Measurements from ENCODE around the gene CLN6.
"Not testable (repeated sequence)": the region's sequence is repeated elsewhere in the genome, so short reads cannot be mapped to it uniquely, and the experiment has no call there.

CLN6 gene

DNA sequence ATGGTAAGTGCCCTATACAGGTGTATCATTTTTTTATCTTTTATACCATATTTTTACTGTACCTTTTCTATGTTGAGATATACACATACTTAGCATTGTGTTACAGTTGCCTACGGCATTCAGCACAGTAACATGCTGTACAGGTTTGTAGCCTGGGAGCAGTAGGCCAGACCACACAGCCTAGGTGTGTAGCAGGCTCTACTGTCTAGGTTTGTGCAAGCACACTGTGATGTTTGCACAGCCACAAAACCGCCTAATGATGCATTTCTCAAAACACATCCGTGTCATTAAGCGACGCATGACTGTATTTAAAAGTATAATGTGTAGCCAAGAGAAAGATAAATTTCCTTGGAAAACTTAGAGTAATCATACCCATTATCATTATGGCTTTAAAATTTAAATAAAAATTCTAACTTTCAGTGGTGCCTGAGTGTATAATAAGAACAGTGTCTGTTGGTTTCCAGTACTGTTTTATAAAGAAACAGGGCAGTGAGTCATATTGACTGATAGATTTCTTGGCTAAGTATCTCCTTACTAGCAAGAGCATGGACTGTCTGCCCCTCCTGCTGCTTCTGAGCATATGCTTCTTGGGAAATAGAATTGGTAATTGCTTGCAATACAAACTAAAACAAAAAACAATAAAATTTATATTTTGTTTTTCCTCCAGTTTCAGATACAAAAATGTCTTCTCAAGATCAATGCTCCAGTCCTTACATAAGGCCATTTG is 42.7 kb downstream of the CLN6 start:
- DNase-seq: peak; percentile 49

DNA sequence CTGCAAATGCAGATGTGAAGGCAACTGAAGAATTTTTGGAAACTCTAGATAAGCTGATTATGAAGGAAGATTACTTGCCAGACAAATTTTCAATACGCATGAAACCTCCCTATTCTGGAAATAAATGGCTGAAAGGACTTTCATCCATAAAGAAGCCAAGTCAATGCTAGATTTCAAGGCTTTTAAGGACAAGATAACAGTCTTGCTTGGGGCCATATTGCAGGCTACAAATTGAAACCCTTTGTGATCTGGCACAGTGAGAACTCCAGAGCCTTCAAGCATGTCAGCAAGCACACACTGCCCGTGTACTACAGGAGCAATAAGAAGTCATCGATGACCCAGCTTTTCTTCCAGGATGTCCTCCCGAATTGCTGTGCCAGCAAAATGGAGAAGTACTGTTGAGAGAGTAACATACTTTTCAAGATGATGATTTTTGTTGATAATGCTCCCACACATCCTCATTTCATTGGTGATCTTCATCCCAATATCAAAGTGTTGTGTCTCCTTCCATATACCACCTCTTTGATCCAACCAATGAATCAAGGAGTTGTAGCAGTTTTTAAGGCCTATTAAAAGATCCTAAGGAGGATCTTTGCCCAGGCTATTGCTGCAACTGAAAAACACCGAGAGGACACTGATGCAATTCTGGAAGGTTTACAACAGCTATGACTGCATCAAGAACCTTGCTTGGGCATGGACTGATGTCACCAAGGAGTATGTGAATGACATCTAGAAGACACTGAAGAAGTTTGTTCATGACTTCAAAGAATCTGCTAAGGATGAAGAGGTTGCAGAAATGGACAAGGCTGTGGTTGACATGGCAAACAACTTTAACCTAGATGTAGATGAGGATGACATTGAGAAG is 44.7 kb downstream of the CLN6 start:
- no peak for DNase-seq

DNA sequence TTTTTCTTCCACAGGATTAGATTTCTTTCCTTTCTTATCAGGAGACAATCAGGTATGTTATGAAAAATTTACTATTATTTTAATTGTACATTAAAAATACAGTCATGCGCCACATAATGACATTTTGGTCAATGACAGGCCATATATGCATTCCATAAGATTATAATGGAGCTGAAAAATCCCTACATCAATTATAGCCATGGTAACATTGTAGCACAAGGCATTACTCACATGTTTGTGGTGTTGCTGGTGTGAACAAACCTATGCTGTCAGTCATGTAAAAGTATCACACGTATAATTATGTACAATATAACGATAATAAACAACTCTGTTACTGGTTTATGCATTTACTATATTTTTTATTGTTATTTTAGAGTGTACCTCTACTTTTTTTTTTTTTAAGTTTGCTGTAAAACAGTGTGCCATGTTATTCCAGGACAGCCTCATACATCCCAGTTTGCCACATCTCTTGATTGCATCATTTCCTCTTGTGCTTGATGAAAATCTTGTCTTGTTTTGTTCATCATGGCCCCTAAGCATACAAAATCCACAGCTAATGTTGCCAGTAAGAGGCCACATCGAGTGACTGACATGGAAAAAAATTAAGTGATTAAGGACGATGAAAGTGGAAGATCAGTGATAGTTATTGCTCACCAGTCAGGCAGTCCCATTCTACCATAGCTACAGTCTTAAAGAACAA is 45.8 kb downstream of the CLN6 start:
- no peak for DNase-seq

DNA sequence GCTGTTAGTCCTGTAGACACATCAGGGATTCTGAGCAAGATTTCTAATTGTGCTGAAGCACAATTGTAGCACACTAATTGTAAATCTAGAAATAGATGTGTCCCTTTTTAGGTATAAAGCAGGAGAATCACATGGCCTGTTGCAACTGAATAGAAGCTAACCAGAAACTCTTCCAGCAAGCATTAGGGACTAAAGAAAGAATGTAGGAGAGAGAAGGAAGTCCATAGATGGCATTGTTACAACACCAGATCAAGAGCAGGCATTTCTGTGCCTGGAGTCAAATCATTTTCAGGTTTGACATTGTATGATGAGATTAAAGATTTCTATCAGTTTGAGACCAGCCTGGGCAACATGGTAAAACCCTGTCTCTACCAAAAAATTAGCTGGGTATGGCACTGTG is 51.8 kb downstream of the CLN6 start:
- DNase-seq: no peak

DNA sequence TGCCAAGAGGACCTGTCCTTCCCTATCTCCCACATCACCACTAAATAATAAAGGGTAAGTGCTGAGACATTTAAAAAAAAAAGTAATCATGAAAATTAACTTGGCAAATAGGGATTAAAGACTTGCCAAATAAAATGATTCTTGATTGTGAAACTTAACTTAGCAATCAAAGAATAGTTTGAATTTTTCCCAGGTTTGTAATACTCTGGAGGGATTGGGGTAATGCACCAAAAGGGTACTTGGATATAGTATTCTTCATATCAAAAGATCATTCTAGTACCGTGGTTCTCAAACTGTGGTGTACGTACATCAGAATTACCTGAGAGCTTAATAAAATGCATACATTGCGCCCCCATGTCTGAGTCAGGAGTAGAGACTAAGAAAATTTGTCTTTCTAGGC is 52.9 kb downstream of the CLN6 start:
- no peak for DNase-seq

DNA sequence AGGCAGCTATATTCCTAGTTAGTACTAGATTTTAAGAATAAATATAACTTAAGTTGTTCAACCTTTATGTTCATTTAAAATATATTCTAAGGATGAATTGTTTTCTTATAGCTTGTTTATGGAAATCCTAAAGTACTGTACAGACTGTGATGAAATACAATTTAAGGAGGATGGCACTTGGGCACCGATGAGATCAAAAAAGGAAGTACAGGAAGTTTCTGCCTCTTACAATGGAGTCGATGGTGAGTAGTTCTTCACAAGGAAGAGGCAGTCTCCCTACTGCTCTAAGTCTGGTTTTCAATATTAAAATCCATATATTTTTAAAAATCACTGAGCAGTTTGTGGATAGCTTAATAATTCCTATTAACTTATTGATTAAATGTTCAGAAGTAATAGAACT is 54.0 kb downstream of the CLN6 start:
- DNase-seq: no peak

DNA sequence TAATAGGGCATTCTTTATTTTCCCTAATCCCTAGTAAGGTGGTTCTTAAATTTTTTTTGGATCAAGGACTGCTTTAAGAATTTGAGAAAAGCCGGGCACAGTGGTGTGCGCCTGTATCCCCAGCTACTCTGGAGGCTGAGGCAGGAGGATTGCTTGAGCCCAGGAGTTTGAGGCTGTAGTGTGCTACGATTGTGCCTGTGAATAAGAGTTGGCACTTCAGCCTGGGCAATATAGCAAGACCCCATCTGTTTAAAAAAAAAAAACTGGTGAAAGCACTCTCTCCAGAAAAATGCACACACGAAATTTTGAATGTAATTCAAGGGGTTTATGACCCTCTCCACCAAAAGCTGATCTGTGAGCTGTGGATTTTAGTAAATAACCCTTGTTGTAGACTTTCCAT is 56.4 kb downstream of the CLN6 start:
- no peak for DNase-seq

DNA sequence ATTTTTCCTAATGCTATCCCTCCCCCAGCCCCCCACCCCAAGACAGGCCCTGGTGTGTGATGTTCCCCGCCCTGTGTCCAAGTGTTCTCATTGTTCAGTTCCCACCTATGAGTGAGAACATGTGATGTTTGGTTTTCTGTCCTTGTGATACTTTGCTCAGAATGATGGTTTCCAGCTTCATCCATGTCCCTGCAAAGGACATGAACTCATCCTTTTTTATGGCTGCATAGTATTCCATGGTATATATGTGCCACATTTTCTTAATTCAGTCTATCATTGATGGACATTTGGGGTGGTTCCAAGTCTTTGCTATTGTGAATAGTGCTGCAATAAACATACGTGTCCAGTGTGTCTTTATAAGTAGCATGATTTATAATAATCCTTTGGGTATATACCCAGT is 57.5 kb downstream of the CLN6 start:
- not testable (repeated sequence) for DNase-seq

DNA sequence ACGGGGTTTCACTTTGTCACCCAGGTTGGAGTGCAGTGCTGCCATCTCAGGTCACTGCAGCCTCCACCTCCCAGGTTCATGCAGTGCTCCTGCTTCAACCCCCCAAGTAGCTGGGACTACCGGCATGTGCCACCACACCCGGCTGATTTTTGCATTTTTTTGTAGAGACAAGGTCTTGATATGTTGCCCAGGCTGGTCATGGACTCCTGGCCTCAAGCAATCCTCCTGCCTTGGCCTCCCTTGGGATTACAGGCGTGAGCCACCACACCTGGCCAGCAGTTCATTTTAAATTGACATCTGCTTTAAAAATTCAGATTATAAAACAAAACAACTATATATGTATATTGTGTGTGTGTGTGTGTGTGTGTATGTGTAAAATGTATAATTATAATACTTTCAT is 62.7 kb downstream of the CLN6 start:
- DNase-seq: no peak

DNA sequence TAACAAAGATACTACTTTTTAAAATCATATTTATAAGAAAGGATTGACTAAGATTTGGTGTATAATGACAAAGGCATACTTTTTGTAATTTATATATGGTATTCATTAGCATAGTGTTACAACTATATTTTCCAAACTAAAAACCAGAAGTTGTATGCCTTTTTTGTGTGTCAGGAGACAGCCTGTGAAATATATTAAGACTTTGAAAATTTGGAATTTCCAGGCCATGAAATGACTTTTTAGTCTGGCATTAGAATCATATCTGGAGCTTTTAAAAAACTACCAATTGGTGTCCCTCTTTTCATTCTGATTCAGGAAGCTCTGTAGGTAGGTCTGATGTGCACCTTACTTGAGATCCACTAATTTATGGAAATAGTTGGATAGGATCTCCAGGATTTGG is 66.3 kb downstream of the CLN6 start:
- DNase-seq: no peak

DNA sequence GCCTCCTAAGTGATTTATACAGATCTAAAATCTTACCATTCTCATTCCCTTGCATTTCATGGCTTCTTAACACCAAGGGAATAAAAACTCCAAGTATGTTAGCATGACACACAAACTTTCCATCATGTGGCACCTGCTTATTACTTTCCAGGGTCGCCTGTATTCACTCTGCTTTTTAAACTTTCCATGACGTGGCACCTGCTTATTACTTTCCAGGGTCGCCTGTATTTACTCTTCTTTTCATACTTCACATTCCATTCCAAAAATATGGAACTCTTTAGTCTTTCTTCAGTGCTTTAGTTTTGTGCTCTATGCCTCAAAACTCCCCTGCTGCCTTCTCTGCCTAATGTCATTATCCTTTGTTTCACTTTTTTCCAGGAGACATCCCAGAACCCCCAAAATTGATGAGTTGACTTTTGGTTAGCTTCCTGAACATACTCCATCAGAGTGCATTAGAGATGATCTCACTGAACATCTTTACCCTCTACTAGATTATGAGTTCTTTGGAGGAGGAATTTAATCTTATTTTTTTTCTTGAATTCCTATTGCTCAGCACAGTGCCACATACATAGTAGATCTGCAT is 71.4 kb downstream of the CLN6 start:
- DNase-seq: no peak

DNA sequence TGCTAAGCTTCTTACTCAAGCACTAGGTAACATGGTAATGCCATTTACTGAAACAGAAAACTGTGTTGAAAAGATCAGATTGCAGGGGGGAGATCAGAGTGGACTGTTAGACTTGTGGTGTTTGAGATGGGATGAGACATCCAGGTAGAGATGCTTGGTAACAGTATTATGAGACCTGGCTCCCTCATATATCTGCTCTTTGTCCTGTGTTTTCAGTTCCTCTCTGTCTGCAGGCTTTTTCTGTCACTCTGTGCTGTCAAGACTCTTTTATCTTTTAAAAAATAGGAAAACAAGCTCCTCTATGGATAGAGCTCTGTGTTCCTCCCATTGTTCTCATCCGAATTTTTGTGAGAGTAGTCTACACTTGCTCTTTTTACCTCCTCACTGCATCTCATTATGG is 72.5 kb downstream of the CLN6 start:
- DNase-seq: no peak

All from NCI-H2171 treated with DMSO at 0.1 percent for 48 hours (cell line).